Colon (tissue), 2 donors: ENCODE data around the gene MAPT.
"Not testable (repeated sequence)": the region's sequence is repeated elsewhere in the genome, so short reads cannot be mapped to it uniquely, and the experiment has no call there.

Experiments used
- FAIRE-seq: peaks from 2 replicates; lab custom pipeline; 2012; peaks lifted over from hg19 to GRCh38; lab: Jason Lieb, UNC
- donor health status: control.
- donor health status: control.

The MAPT gene

DNA sequence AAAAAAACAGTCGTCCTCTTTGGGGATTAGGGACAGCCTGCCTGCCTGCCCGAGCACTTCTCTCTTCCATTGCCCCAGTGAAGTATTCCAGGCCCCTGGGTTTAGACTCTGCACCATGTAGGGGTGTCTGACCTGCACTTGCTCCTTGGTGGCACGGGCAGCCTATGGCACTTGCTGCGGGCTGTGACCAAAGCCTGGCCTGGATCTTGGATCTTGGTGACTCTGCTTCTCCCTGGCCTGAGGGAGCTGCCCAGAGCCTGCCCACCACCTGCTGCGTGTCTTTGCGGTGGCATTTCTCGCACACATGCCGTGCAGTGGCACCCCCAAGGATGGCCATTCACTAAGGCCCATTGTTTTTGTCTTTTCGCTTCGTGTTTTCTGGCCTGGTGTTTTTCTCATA lies 98.5 kb downstream of the MAPT start:
- FAIRE-seq, result no peak

DNA sequence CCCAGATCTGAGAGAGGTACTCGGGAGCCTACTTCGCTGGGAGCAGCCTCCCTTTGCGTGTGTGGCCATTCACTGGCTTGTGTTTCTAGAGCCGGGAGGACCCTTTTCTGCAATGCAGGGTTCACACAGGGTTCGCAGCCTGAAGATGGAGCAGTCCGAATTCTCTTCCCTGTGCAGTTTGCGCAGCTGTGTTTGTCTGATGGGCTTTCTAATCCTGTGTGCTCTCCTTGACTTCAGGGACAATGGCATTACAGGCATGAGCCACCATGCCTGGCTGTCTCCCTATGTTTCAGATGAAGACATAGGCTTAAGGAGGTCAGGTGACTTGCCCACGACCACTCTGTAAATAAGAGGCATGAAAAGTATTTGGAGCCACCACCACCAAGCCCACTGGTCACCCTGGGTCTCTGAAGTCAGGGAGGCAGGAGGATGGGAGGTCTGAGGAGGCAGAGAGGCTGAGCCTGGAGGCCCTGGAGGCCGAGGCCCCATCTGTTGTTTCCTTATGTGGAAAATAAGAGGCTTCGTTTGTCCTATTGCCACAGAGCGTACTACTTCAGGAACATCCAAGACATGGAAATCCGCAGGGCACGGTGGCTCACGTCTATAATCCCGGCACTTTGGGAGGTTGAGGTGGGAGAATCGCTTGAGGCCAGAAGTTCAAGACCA lies 99.7 kb downstream of the MAPT start:
- FAIRE-seq, result no peak

DNA sequence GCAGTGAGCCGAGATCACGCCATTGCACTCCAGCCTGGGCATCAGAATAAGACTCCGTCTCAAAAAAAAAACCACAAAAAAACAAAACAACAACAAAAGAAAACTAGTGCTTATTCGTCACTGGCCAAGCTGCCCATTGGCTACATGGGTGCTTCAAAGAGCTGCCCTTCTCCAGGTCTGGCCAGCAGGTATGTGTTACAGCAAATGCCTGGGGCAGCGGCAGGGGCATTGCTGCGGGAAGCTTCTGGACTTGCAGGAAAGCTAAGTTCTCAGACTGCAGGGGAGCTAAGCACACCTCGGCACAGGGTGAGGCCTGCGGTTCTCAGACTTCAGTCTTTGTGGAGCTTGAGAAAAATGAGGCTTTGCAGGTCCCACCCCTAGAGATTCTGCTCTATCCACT lies 100.6 kb downstream of the MAPT start:
- no peak for FAIRE-seq

DNA sequence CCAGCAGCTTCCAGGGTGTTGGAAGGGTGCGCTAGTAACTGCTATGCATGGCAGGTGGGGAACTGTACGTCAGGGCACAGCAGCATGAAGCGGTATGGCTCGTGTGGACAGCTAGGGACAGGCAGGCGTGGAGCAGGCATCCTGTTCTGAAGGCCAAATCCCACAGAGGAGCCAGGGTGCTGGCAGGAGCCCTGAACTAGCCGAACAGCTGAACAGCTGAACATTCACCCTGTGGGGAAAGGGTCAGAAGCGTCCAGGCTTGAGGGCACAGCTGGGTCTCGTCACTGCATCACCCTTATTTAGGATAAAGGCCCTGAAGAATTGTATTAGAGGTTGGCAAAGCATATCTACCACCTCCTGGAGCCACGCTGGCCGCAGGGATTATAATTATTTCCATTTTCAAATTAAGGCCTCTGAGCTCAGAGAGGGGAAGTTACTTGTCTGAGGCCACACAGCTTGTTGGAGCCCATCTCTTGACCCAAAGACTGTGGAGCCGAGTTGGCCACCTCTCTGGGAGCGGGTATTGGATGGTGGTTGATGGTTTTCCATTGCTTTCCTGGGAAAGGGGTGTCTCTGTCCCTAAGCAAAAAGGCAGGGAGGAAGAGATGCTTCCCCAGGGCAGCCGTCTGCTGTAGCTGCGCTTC lies 101.4 kb downstream of the MAPT start:
- no peak for FAIRE-seq

DNA sequence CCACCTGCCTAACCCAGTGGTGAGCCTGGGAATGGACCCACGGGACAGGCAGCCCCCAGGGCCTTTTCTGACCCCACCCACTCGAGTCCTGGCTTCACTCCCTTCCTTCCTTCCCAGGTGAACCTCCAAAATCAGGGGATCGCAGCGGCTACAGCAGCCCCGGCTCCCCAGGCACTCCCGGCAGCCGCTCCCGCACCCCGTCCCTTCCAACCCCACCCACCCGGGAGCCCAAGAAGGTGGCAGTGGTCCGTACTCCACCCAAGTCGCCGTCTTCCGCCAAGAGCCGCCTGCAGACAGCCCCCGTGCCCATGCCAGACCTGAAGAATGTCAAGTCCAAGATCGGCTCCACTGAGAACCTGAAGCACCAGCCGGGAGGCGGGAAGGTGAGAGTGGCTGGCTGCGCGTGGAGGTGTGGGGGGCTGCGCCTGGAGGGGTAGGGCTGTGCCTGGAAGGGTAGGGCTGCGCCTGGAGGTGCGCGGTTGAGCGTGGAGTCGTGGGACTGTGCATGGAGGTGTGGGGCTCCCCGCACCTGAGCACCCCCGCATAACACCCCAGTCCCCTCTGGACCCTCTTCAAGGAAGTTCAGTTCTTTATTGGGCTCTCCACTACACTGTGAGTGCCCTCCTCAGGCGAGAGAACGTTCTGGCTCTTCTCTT lies 102.1 kb downstream of the MAPT start:
- FAIRE-seq, result no peak

DNA sequence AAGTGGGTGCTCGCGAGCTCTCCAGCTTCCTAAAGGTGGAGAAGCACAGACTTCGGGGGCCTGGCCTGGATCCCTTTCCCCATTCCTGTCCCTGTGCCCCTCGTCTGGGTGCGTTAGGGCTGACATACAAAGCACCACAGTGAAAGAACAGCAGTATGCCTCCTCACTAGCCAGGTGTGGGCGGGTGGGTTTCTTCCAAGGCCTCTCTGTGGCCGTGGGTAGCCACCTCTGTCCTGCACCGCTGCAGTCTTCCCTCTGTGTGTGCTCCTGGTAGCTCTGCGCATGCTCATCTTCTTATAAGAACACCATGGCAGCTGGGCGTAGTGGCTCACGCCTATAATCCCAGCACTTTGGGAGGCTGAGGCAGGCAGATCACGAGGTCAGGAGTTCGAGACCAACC lies 102.8 kb downstream of the MAPT start:
- no peak for FAIRE-seq

DNA sequence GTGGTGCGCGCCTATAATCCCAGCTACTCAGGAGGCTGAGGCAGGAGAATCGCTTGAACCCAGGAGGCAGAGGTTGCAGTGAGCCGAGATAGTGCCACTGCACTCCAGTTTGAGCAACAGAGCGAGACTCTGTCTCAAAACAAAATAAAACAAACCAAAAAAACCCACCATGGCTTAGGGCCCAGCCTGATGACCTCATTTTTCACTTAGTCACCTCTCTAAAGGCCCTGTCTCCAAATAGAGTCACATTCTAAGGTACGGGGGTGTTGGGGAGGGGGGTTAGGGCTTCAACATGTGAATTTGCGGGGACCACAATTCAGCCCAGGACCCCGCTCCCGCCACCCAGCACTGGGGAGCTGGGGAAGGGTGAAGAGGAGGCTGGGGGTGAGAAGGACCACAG lies 103.3 kb downstream of the MAPT start:
- FAIRE-seq, result no peak

DNA sequence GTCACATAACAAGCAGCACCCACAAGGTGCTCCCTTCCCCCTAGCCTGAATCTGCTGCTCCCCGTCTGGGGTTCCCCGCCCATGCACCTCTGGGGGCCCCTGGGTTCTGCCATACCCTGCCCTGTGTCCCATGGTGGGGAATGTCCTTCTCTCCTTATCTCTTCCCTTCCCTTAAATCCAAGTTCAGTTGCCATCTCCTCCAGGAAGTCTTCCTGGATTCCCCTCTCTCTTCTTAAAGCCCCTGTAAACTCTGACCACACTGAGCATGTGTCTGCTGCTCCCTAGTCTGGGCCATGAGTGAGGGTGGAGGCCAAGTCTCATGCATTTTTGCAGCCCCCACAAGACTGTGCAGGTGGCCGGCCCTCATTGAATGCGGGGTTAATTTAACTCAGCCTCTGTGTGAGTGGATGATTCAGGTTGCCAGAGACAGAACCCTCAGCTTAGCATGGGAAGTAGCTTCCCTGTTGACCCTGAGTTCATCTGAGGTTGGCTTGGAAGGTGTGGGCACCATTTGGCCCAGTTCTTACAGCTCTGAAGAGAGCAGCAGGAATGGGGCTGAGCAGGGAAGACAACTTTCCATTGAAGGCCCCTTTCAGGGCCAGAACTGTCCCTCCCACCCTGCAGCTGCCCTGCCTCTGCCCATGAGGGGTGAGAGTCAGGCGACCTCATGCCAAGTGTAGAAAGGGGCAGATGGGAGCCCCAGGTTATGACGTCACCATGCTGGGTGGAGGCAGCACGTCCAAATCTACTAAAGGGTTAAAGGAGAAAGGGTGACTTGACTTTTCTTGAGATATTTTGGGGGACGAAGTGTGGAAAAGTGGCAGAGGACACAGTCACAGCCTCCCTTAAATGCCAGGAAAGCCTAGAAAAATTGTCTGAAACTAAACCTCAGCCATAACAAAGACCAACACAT lies 104.9 kb downstream of the MAPT start, which contains the start of gene STH:
Gene STH, plus strand, starts transcription at position 264 of the 913 bp plus-strand sequence. Its CDS starts 30 bp downstream, at position 294.
- FAIRE-seq, result no peak

DNA sequence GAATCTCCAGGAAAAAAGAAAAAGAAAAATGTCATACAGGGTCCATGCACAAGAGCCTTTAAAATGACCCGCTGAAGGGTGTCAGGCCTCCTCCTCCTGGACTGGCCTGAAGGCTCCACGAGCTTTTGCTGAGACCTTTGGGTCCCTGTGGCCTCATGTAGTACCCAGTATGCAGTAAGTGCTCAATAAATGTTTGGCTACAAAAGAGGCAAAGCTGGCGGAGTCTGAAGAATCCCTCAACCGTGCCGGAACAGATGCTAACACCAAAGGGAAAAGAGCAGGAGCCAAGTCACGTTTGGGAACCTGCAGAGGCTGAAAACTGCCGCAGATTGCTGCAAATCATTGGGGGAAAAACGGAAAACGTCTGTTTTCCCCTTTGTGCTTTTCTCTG lies 105.5 kb downstream of the MAPT start:
- FAIRE-seq, result no peak

DNA sequence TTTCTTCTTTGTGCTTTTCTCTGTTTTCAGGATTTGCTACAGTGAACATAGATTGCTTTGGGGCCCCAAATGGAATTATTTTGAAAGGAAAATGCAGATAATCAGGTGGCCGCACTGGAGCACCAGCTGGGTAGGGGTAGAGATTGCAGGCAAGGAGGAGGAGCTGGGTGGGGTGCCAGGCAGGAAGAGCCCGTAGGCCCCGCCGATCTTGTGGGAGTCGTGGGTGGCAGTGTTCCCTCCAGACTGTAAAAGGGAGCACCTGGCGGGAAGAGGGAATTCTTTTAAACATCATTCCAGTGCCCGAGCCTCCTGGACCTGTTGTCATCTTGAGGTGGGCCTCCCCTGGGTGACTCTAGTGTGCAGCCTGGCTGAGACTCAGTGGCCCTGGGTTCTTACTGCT lies 105.9 kb downstream of the MAPT start:
- FAIRE-seq, result no peak

DNA sequence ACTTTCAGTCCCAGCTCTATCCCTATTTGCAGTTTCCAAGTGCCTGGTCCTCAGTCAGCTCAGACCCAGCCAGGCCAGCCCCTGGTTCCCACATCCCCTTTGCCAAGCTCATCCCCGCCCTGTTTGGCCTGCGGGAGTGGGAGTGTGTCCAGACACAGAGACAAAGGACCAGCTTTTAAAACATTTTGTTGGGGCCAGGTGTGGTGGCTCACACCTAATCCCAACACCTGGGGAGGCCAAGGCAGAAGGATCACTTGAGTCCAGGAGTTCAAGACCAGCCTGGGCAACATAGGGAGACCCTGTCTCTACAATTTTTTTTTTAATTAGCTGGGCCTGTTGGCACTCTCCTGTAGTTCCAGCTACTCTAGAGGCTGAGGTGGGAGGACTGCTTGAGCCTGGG lies 106.4 kb downstream of the MAPT start:
- no peak for FAIRE-seq

DNA sequence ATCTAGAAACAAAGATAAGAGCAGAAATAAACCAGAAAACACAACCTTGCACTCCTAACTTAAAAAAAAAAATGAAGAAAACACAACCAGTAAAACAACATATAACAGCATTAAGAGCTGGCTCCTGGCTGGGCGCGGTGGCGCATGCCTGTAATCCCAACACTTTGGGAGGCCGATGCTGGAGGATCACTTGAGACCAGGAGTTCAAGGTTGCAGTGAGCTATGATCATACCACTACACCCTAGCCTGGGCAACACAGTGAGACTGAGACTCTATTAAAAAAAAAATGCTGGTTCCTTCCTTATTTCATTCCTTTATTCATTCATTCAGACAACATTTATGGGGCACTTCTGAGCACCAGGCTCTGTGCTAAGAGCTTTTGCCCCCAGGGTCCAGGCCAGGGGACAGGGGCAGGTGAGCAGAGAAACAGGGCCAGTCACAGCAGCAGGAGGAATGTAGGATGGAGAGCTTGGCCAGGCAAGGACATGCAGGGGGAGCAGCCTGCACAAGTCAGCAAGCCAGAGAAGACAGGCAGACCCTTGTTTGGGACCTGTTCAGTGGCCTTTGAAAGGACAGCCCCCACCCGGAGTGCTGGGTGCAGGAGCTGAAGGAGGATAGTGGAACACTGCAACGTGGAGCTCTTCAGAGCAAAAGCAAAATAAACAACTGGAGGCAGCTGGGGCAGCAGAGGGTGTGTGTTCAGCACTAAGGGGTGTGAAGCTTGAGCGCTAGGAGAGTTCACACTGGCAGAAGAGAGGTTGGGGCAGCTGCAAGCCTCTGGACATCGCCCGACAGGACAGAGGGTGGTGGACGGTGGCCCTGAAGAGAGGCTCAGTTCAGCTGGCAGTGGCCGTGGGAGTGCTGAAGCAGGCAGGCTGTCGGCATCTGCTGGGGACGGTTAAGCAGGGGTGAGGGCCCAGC lies 107.3 kb downstream of the MAPT start:
- FAIRE-seq, result no peak

DNA sequence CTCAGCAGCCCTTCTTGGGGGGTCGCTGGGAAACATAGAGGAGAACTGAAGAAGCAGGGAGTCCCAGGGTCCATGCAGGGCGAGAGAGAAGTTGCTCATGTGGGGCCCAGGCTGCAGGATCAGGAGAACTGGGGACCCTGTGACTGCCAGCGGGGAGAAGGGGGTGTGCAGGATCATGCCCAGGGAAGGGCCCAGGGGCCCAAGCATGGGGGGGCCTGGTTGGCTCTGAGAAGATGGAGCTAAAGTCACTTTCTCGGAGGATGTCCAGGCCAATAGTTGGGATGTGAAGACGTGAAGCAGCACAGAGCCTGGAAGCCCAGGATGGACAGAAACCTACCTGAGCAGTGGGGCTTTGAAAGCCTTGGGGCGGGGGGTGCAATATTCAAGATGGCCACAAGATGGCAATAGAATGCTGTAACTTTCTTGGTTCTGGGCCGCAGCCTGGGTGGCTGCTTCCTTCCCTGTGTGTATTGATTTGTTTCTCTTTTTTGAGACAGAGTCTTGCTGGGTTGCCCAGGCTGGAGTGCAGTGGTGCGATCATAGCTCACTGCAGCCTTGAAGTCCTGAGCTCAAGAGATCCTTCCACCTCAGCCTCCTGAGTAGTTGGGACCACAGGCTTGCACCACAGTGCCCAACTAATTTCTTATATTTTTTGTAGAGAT lies 108.1 kb downstream of the MAPT start:
- FAIRE-seq, result no peak

DNA sequence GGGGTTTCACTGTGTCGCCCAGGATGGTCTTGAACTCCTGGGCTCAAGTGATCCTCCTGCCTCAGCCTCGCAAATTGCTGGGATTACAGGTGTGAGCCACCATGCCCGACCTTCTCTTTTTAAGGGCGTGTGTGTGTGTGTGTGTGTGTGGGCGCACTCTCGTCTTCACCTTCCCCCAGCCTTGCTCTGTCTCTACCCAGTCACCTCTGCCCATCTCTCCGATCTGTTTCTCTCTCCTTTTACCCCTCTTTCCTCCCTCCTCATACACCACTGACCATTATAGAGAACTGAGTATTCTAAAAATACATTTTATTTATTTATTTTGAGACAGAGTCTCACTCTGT lies 108.6 kb downstream of the MAPT start:
- FAIRE-seq, result no peak

DNA sequence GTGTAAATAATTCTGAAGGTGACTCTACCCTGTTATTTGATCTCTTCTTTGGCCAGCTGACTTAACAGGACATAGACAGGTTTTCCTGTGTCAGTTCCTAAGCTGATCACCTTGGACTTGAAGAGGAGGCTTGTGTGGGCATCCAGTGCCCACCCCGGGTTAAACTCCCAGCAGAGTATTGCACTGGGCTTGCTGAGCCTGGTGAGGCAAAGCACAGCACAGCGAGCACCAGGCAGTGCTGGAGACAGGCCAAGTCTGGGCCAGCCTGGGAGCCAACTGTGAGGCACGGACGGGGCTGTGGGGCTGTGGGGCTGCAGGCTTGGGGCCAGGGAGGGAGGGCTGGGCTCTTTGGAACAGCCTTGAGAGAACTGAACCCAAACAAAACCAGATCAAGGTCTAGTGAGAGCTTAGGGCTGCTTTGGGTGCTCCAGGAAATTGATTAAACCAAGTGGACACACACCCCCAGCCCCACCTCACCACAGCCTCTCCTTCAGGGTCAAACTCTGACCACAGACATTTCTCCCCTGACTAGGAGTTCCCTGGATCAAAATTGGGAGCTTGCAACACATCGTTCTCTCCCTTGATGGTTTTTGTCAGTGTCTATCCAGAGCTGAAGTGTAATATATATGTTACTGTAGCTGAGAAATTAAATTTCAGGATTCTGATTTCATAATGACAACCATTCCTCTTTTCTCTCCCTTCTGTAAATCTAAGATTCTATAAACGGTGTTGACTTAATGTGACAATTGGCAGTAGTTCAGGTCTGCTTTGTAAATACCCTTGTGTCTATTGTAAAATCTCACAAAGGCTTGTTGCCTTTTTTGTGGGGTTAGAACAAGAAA lies 109.8 kb downstream of the MAPT start:
- no peak for FAIRE-seq

DNA sequence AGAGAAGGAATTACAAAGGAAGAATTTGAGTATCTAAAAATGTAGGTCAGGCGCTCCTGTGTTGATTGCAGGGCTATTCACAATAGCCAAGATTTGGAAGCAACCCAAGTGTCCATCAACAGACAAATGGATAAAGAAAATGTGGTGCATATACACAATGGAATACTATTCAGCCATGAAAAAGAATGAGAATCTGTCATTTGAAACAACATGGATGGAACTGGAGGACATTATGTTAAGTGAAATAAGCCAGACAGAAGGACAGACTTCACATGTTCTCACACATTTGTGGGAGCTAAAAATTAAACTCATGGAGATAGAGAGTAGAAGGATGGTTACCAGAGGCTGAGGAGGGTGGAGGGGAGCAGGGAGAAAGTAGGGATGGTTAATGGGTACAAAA lies 111.7 kb downstream of the MAPT start:
- FAIRE-seq, result not testable (repeated sequence)

DNA sequence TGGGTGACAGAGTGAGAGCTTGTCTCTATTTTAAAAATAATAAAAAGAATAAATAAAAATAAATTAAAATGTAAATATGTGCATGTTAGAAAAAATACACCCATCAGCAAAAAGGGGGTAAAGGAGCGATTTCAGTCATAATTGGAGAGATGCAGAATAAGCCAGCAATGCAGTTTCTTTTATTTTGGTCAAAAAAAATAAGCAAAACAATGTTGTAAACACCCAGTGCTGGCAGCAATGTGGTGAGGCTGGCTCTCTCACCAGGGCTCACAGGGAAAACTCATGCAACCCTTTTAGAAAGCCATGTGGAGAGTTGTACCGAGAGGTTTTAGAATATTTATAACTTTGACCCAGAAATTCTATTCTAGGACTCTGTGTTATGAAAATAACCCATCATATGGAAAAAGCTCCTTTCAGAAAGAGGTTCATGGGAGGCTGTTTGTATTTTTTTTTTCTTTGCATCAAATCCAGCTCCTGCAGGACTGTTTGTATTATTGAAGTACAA lies 113.2 kb downstream of the MAPT start:
- FAIRE-seq, result no peak

DNA sequence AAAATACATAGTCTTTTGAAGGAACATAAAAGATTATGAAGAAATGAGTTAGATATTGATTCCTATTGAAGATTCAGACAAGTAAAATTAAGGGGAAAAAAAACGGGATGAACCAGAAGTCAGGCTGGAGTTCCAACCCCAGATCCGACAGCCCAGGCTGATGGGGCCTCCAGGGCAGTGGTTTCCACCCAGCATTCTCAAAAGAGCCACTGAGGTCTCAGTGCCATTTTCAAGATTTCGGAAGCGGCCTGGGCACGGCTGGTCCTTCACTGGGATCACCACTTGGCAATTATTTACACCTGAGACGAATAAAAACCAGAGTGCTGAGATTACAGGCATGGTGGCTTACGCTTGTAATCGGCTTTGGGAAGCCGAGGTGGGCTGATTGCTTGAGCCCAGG lies 114.2 kb downstream of the MAPT start:
- no peak for FAIRE-seq

DNA sequence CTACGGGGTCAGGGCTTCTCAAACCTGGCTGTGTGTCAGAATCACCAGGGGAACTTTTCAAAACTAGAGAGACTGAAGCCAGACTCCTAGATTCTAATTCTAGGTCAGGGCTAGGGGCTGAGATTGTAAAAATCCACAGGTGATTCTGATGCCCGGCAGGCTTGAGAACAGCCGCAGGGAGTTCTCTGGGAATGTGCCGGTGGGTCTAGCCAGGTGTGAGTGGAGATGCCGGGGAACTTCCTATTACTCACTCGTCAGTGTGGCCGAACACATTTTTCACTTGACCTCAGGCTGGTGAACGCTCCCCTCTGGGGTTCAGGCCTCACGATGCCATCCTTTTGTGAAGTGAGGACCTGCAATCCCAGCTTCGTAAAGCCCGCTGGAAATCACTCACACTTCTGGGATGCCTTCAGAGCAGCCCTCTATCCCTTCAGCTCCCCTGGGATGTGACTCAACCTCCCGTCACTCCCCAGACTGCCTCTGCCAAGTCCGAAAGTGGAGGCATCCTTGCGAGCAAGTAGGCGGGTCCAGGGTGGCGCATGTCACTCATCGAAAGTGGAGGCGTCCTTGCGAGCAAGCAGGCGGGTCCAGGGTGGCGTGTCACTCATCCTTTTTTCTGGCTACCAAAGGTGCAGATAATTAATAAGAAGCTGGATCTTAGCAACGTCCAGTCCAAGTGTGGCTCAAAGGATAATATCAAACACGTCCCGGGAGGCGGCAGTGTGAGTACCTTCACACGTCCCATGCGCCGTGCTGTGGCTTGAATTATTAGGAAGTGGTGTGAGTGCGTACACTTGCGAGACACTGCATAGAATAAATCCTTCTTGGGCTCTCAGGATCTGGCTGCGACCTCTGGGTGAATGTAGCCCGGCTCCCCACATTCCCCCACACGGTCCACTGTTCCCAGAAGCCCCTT lies 115.6 kb downstream of the MAPT start:
- no peak for FAIRE-seq
